HCT116 (cell line): ENCODE data around the gene ZCCHC17. TPM values are rescaled to one million over a fixed set of nuclear protein-coding genes. Genes with fewer than 3 reads are reported as not detected.

ENCODE experiments used
- ATAC-seq: fragments of 200-7000 bp; cut with Tn5 transposase; 2 replicates; pipeline ENCODE4 v1.9.1; 2020; ENCODE audit warnings: mild to moderate bottlenecking, moderate library complexity
- BruUV-seq: library from RNA; stranded (reverse); fragments of 400-500 nt; replicated peaks from 2 replicates; lab custom pipeline; 2021; lab: Mats Ljungman, UMichigan
- CTCF ChIA-PET: fragments of 300-600 bp; sonication (Branson Sonifier 250); formaldehyde crosslinking; loops from one replicate; lab custom pipeline; 2021; ENCODE audit warnings: antibody characterized with exemption; lab: Charles Lee
- POLR2A ChIA-PET: fragments of 300-600, 350-600 bp; sonication (Branson Sonifier 250); formaldehyde crosslinking; loops from one replicate; lab custom pipeline; 2021; ENCODE audit warnings: antibody characterized with exemption; lab: Charles Lee
- RAD21 ChIA-PET, 2 experiments: fragments of 300-600 bp; sonication (Branson Sonifier 250); formaldehyde crosslinking; loops; one replicate each; lab custom pipeline; 2023; ENCODE audit warnings: low total read pairs in 2 of 2; ENCODE audit not compliant: uncharacterized antibody in 2 of 2, unreplicated experiment in 2 of 2, low non-redundant PET in 1 of 2; lab: Charles Lee
- DNase-seq: peaks from one replicate; pipeline ENCODE4 v3.0.0-alpha.2; 2010; ENCODE audit warnings: low read depth, low spot score
- H2AFZ ChIP-seq: fragments of 200-600 bp; shearing (Covaris generic), sonication (generic); 2 replicates; pipeline ENCODE4 v1.6.1; 2017; ENCODE audit warnings: low read depth, mixed run types, mixed read lengths, antibody characterized with exemption, low read length; ENCODE audit not compliant: poor library complexity, severe bottlenecking
- H3K27ac ChIP-seq: 2 replicates; pipeline ENCODE4 v1.5.1; 2012; ENCODE audit warnings: low read depth, low read length
- H3K27me3 ChIP-seq: fragments of 200-600 bp; sonication (generic); 2 replicates; pipeline ENCODE4 v1.6.1; 2016; ENCODE audit warnings: mixed run types, low read length, mixed read lengths; ENCODE audit not compliant: insufficient read depth
- H3K36me3 ChIP-seq, 2 experiments: fragments of 200-500 bp in 1 of 2; fragments of 200-600 bp in 1 of 2; sonication (Bioruptor generic) in 1 of 2; sonication (generic) in 1 of 2; 2 replicates each; pipeline versions ENCODE4 v1.5.1 to v1.6.1; 2014 to 2016; ENCODE audit warnings: low read length in 2 of 2, inconsistent platforms in 1 of 2, mixed read lengths in 1 of 2, mixed run types in 1 of 2; ENCODE audit not compliant: insufficient read depth in 2 of 2, control insufficient read depth in 1 of 2
- H3K4me1 ChIP-seq, 2 experiments: fragments of 200-600 bp in 1 of 2; sonication (generic) in 1 of 2; 2 replicates each; pipeline versions ENCODE4 v1.5.1 to v1.6.1; 2012 to 2017; ENCODE audit warnings: low read length in 2 of 2, inconsistent platforms in 1 of 2, mild to moderate bottlenecking in 1 of 2, mixed read lengths in 1 of 2, mixed run types in 1 of 2, moderate library complexity in 1 of 2; ENCODE audit not compliant: insufficient read depth in 2 of 2, control insufficient read depth in 1 of 2
- H3K4me2 ChIP-seq: fragments of 200-600 bp; sonication (generic); 2 replicates; pipeline ENCODE4 v1.6.1; 2017; ENCODE audit warnings: mixed run types, low read length, mixed read lengths
- H3K4me3 ChIP-seq, 2 experiments: fragments of 200-600 bp in 1 of 2; sonication (generic) in 1 of 2; replicated peaks in 1 of 2; 2 replicates each; pipeline ENCODE4 v1.5.1; 2011 to 2016; ENCODE audit warnings: low read length in 2 of 2, control low read depth in 1 of 2, low read depth in 1 of 2, mild to moderate bottlenecking in 1 of 2, mixed read lengths in 1 of 2, mixed run types in 1 of 2
- H3K79me2 ChIP-seq: fragments of 200-600 bp; sonication (generic); 2 replicates; pipeline ENCODE4 v1.6.1; 2017; ENCODE audit warnings: mild to moderate bottlenecking, mixed run types, low read length, moderate library complexity, mixed read lengths; ENCODE audit not compliant: insufficient read depth
- H3K9ac ChIP-seq: fragments of 200-600 bp; sonication (generic); 2 replicates; pipeline ENCODE4 v1.6.1; 2016; ENCODE audit warnings: low read length, mixed read lengths
- H3K9me2 ChIP-seq: fragments of 200-600 bp; sonication (generic), shearing (Covaris generic); 2 replicates; pipeline ENCODE4 v1.6.1; 2017; ENCODE audit warnings: mixed run types, mild to moderate bottlenecking, moderate library complexity; ENCODE audit not compliant: insufficient read depth
- H3K9me3 ChIP-seq, 2 experiments: fragments of 200-500 bp in 1 of 2; fragments of 200-600 bp in 1 of 2; sonication (Bioruptor generic) in 1 of 2; sonication (generic) in 1 of 2; 2 replicates each; pipeline ENCODE4 v1.6.1; 2014 to 2017; ENCODE audit warnings: low read length in 2 of 2, mixed read lengths in 2 of 2, inconsistent platforms in 1 of 2, low read depth in 1 of 2, mild to moderate bottlenecking in 1 of 2, mixed run types in 1 of 2, moderate library complexity in 1 of 2; ENCODE audit not compliant: control insufficient read depth in 1 of 2, insufficient read depth in 1 of 2
- H4K20me1 ChIP-seq: fragments of 200-600 bp; sonication (generic), shearing (Covaris generic); 2 replicates; pipeline ENCODE4 v1.6.1; 2017; ENCODE audit warnings: mixed run types, mild to moderate bottlenecking, moderate library complexity; ENCODE audit not compliant: insufficient read depth
- MAX ChIP-seq: IDR thresholded peaks from 2 replicates; pipeline ENCODE4 v1.6.1; 2012
- SIN3A ChIP-seq: IDR thresholded peaks from 2 replicates; pipeline ENCODE4 v1.6.1; 2012; ENCODE audit warnings: low read depth
- YY1 ChIP-seq: IDR thresholded peaks from 2 replicates; pipeline ENCODE4 v1.6.1; 2011; ENCODE audit warnings: low read length, low read depth, moderate library complexity, mild to moderate bottlenecking; ENCODE audit not compliant: insufficient replicate concordance; ENCODE audit errors: extremely low read depth
- ZFX ChIP-seq: fragments of 450-650 bp; IDR thresholded peaks from 2 replicates; pipeline ENCODE4 v1.6.1; 2017
- intact Hi-C: fragments of 100-400 bp; cut with micrococcal nuclease; formaldehyde crosslinking; loops from 2 replicates; pipeline ENCODE4 v1.10.0; 2022
- total RNA-seq: library from RNA; stranded (reverse); gene quantifications from one replicate; pipeline ENCODE4 v1.2.1, GENCODE V29; 2021; ENCODE audit not compliant: unreplicated experiment
- TF ChIP-seq, protein P1 (sequence below): IDR thresholded peaks from 2 replicates; pipeline ENCODE4 v1.6.1; 2011; ENCODE audit warnings: mild to moderate bottlenecking, low read length, moderate library complexity; ENCODE audit not compliant: insufficient replicate concordance; ENCODE audit errors: extremely low read depth
- TF ChIP-seq, protein P2 (sequence below): IDR thresholded peaks from 2 replicates; pipeline ENCODE4 v1.6.1; 2012
- TF ChIP-seq, protein P3 (sequence below), 3 experiments: fragments of 200-600 bp in 1 of 3; sonication (generic) in 1 of 3; IDR thresholded peaks in 2 of 3; conservative IDR thresholded peaks in 1 of 3; 2 replicates each; pipeline ENCODE4 v1.5.1; 2012 to 2017; ENCODE audit warnings: low read depth in 2 of 3, low read length in 2 of 3, antibody characterized with exemption in 1 of 3, borderline replicate concordance in 1 of 3, control low read depth in 1 of 3, mild to moderate bottlenecking in 1 of 3, mixed read lengths in 1 of 3, mixed run types in 1 of 3, moderate library complexity in 1 of 3; ENCODE audit not compliant: insufficient read depth in 1 of 3

The ZCCHC17 gene
- total RNA-seq, 1 experiment from 2014 or later, result 27.8 TPM

DNA sequence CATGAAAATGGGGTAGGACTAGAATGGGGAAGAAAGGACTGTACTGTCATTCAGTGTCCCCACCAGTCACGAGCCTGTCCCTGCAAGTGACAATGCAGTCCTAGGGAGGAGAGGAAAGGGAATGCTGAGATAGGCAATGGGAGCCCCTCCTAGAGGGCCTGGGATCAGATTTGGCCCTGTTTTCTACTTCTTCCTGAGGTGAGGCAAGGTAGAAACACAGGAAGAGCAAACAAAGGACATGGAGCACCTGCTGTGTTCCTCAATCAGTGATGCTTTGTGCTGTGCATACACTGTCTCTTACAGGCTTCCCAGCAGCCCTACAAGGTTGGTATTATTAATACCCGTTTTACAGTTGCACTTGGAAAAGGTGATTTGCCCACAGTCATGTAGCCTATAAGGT is 70.0 kb downstream of the ZCCHC17 start:
- no peak for TF ChIP-seq YY1
- no peak for TF ChIP-seq SIN3A
- TF ChIP-seq, protein P1, sequence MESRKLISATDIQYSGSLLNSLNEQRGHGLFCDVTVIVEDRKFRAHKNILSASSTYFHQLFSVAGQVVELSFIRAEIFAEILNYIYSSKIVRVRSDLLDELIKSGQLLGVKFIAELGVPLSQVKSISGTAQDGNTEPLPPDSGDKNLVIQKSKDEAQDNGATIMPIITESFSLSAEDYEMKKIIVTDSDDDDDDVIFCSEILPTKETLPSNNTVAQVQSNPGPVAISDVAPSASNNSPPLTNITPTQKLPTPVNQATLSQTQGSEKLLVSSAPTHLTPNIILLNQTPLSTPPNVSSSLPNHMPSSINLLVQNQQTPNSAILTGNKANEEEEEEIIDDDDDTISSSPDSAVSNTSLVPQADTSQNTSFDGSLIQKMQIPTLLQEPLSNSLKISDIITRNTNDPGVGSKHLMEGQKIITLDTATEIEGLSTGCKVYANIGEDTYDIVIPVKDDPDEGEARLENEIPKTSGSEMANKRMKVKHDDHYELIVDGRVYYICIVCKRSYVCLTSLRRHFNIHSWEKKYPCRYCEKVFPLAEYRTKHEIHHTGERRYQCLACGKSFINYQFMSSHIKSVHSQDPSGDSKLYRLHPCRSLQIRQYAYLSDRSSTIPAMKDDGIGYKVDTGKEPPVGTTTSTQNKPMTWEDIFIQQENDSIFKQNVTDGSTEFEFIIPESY, result no peak
- TF ChIP-seq, protein P2, sequence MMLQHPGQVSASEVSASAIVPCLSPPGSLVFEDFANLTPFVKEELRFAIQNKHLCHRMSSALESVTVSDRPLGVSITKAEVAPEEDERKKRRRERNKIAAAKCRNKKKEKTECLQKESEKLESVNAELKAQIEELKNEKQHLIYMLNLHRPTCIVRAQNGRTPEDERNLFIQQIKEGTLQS, result no peak
- no peak for TF ChIP-seq MAX
- TF ChIP-seq, protein P3, sequence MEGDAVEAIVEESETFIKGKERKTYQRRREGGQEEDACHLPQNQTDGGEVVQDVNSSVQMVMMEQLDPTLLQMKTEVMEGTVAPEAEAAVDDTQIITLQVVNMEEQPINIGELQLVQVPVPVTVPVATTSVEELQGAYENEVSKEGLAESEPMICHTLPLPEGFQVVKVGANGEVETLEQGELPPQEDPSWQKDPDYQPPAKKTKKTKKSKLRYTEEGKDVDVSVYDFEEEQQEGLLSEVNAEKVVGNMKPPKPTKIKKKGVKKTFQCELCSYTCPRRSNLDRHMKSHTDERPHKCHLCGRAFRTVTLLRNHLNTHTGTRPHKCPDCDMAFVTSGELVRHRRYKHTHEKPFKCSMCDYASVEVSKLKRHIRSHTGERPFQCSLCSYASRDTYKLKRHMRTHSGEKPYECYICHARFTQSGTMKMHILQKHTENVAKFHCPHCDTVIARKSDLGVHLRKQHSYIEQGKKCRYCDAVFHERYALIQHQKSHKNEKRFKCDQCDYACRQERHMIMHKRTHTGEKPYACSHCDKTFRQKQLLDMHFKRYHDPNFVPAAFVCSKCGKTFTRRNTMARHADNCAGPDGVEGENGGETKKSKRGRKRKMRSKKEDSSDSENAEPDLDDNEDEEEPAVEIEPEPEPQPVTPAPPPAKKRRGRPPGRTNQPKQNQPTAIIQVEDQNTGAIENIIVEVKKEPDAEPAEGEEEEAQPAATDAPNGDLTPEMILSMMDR (IDR thresholded peaks at IDR 0.05 in 2 of 3, conservative IDR thresholded peaks at IDR 0.05 in 1 of 3; ENCODE audit: borderline replicate concordance in 1 of 3, insufficient read depth in 1 of 3, low read depth in 2 of 3, low read length in 2 of 3), result no peak
- TF ChIP-seq ZFX, result no peak
- no peaks in the 10 kb centered on the region; a peak in 2 of 4 replicates for H3K36me3 ChIP-seq
- DNase-seq (no peak), ATAC-seq (no peak)
- no peaks in the 10 kb centered on the region for H3K9me3 ChIP-seq
- ChIA-PET POLR2A (no interaction called here), RAD21 (no interaction called here), CTCF (interaction anchor here (1.0 kb wide), 1 partner anchor 28 kb away, joined by 3 read pairs; no protein-coding TSS in a partner anchor)
- no peaks in the 10 kb centered on the region for H4K20me1 ChIP-seq
- H3K9me2 ChIP-seq, result no peaks in the 10 kb centered on the region
- no peaks in the 10 kb centered on the region for H3K4me1 ChIP-seq
- no peaks in the 10 kb centered on the region for H3K27me3 ChIP-seq
- no peak overlapping the region for H3K9ac ChIP-seq
- no peak overlapping the region for H3K4me2 ChIP-seq
- H2AFZ ChIP-seq, result no peak overlapping the region
- H3K79me2 ChIP-seq, result no peaks in the 10 kb centered on the region
- H3K4me3 ChIP-seq, result no peak overlapping the region
- H3K27ac ChIP-seq, result no peak overlapping the region
- BruUV-seq, result no TSS peak
- intact Hi-C loops, result no loop called here
